ENCODE results near the gene SGCD. TPM values are rescaled to one million over a fixed set of nuclear protein-coding genes. Genes with fewer than 3 reads are reported as not detected.

The SGCD gene
- polyA plus RNA-seq, 4 donors, result 0.22 to 7.5 (median 0.62) TPM

DNA sequence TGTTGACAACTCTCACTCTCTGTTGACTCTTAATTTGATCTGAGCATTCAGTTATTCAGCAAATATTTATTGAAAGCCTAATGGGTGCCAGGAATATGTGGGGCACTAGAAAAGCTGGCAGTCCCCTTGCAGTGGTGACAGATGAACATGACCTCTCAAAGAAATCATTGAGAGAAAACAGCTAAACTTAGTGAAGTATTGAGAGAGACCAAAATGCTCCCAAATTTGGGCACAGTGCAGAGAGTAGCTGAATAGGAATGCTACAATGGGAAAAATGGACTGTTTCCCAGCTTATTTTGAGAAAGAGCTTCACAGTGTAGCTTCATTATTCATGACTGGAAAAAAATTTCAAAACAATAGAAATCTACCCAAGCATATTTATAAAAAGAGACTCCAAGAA is 257.9 kb downstream of the SGCD start:
- peaks cover 0 to 4% of the 10 kb centered on the region in 2 donors for H3K9me3 ChIP-seq (ENCODE audit: control insufficient read depth in 2 of 2, insufficient read depth in 1 of 2, low read depth in 1 of 2, low read length in 1 of 2)
- DNase-seq, result no peak
- H3K4me1 ChIP-seq (ENCODE audit: control insufficient read depth in 3 of 3, insufficient read depth in 2 of 3, low read depth in 1 of 3, low read length in 2 of 3), result no peaks in the 10 kb centered on the region
- H3K27me3 ChIP-seq (ENCODE audit: control insufficient read depth in 3 of 3, insufficient read depth in 3 of 3, low read length in 3 of 3), result no peaks in the 10 kb centered on the region
- no peak for FAIRE-seq
- no peaks in the 10 kb centered on the region for H3K36me3 ChIP-seq (ENCODE audit: control insufficient read depth in 3 of 3, insufficient read depth in 2 of 3, low read depth in 1 of 3, low read length in 3 of 3)
- H3K4me3 ChIP-seq (ENCODE audit: low read depth in 1 of 3, low read length in 3 of 3), result no peak overlapping the region
- no peak overlapping the region for H3K27ac ChIP-seq (ENCODE audit: low read depth in 1 of 3, low read length in 2 of 3)

DNA sequence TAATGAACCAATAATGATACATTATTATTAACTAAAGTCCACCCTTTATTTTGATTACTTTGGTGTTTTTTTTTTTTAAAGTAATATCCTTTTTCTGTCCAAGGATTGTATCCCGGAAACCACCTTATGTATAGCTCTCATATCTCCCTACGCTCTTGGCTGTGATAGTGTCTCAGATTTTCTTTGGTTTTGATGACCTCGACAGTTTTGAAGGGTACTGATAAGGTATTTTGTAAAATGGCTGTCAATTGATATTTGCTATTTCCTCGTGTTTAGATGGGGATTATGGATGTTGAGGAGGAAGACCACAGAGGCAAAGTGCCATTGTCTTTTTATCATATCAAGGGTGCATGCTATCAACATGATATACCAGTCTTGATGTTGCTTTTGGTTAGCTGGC is 259.0 kb downstream of the SGCD start:
- 43 to 71% (median 47%) methylated on average over 4 of the region's 4 CpGs for WGBS, 3 donors
- no peak for FAIRE-seq
- H3K27ac ChIP-seq (ENCODE audit: low read depth in 1 of 3, low read length in 2 of 3), result no peak overlapping the region

DNA sequence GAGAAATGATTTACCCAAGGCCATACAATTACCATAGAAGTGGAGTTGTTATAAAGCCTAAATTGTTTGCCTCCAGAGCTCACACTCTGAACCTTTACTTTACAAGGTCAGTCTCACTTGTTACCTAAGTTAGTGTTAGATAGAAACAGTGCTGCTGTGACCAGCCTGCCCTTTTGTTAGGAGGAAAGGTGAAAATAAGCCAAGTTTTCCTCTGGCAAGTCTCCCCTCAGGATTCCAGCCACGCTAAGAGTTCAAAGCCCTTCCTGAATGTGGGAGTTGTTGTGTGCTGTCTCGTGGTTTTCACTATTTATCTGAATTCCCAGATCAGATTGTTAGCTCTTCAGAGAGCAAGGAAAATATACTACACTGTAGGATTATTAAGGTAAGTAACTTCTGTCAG is 260.0 kb downstream of the SGCD start:
- H3K27me3 ChIP-seq (ENCODE audit: control insufficient read depth in 3 of 3, insufficient read depth in 3 of 3, low read length in 3 of 3), result no peaks in the 10 kb centered on the region
- no peak overlapping the region for H3K27ac ChIP-seq (ENCODE audit: low read depth in 1 of 3, low read length in 2 of 3)
- DNase-seq (no peak), FAIRE-seq (no peak)
- H3K9me3 ChIP-seq (ENCODE audit: control insufficient read depth in 2 of 2, insufficient read depth in 1 of 2, low read depth in 1 of 2, low read length in 1 of 2), result no peaks in the 10 kb centered on the region
- no peak overlapping the region for H3K4me3 ChIP-seq (ENCODE audit: low read depth in 1 of 3, low read length in 3 of 3)
- H3K4me1 ChIP-seq (ENCODE audit: control insufficient read depth in 3 of 3, insufficient read depth in 2 of 3, low read depth in 1 of 3, low read length in 2 of 3), result no peaks in the 10 kb centered on the region
- no peaks in the 10 kb centered on the region for H3K36me3 ChIP-seq (ENCODE audit: control insufficient read depth in 3 of 3, insufficient read depth in 2 of 3, low read depth in 1 of 3, low read length in 3 of 3)
- 25 to 41% (median 28%) methylated on average over 2 of the region's 2 CpGs for WGBS, 3 donors

More for the DNA sequence above, 259.0 kb downstream of the SGCD start:
- no peaks in the 10 kb centered on the region for H3K27me3 ChIP-seq (ENCODE audit: control insufficient read depth in 3 of 3, insufficient read depth in 3 of 3, low read length in 3 of 3)
- no peak overlapping the region for H3K4me3 ChIP-seq (ENCODE audit: low read depth in 1 of 3, low read length in 3 of 3)
- H3K4me1 ChIP-seq (ENCODE audit: control insufficient read depth in 3 of 3, insufficient read depth in 2 of 3, low read depth in 1 of 3, low read length in 2 of 3), result no peaks in the 10 kb centered on the region
- H3K36me3 ChIP-seq (ENCODE audit: control insufficient read depth in 3 of 3, insufficient read depth in 2 of 3, low read depth in 1 of 3, low read length in 3 of 3), result no peaks in the 10 kb centered on the region
- DNase-seq, result no peak
- H3K9me3 ChIP-seq (ENCODE audit: control insufficient read depth in 2 of 2, insufficient read depth in 1 of 2, low read depth in 1 of 2, low read length in 1 of 2), result peaks cover 0 to 4% of the 10 kb centered on the region in 2 donors

DNA sequence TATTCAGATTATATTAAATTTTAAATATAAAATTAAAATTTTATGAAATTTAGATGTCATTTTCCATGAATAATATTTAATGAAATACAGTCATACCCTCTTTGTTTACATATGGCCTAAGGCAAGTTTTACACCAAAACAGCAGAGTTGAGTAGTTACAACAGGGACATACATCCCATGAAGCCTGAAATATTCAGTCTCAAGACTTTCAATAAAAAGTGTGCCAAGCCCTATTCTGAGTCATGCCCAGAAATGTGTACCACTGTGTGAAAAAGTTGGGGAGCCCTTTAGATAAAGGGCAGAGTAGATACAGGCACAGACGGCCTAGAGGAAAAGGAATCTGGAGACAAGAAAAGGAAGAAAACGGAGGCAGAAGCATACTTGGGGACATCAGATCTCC is 261.3 kb downstream of the SGCD start:
- DNase-seq, result no peak
- Histone ChIP-seq H3K9me3 (ENCODE audit: control insufficient read depth in 2 of 2, insufficient read depth in 1 of 2, low read depth in 1 of 2, low read length in 1 of 2) (no peaks in the 10 kb centered on the region), H3K27me3 (ENCODE audit: control insufficient read depth in 3 of 3, insufficient read depth in 3 of 3, low read length in 3 of 3) (no peaks in the 10 kb centered on the region), H3K4me3 (ENCODE audit: low read depth in 1 of 3, low read length in 3 of 3) (no peak overlapping the region), H3K36me3 (ENCODE audit: control insufficient read depth in 3 of 3, insufficient read depth in 2 of 3, low read depth in 1 of 3, low read length in 3 of 3) (no peaks in the 10 kb centered on the region), H3K27ac (ENCODE audit: low read depth in 1 of 3, low read length in 2 of 3) (no peak overlapping the region), H3K4me1 (ENCODE audit: control insufficient read depth in 3 of 3, insufficient read depth in 2 of 3, low read depth in 1 of 3, low read length in 2 of 3) (no peaks in the 10 kb centered on the region)
- WGBS, 3 donors, result 73 to 80% (median 78%) methylated on average over 2 of the region's 2 CpGs
- no peak for FAIRE-seq

DNA sequence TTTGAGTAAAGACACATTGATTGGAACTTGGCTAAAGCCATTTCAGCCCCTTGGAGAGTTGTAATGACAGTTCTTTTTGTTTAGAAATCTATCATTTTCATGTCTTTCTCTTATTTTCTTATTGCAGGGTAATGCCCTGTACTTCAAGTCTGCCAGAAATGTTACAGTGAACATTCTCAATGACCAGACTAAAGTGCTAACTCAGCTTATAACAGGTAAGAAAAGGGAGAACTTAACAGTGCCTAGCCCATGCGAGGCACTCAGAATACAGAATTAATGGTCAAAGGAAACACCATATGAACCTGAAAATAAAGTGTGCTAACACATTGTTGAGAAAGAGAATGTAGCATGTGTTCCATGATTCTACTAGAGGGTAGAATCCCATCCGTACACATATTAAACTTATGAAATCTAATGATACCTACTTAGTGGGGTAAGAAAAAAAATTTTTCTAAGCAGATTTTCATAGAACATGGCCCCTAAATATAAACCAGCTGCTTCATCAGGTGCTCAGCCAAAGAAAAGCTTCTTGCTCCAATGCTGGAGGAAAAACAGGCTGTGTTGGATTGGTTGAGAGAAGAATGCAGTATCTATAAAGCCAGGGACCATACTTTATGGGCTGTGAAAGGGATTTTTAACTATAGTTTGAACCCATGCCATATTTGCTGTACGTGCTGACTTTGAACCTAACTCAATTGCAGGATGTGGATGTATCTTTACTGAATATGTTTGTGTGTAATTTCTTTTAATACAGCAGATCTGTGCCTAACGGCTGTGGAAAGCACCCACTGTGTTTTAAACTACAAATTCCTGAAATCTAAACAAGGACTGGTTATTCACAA is 262.4 kb downstream of the SGCD start:
- no peaks in the 10 kb centered on the region for H3K9me3 ChIP-seq (ENCODE audit: control insufficient read depth in 2 of 2, insufficient read depth in 1 of 2, low read depth in 1 of 2, low read length in 1 of 2)
- H3K27me3 ChIP-seq (ENCODE audit: control insufficient read depth in 3 of 3, insufficient read depth in 3 of 3, low read length in 3 of 3), result no peaks in the 10 kb centered on the region
- H3K4me3 ChIP-seq (ENCODE audit: low read depth in 1 of 3, low read length in 3 of 3), result no peak overlapping the region
- no peak overlapping the region for H3K27ac ChIP-seq (ENCODE audit: low read depth in 1 of 3, low read length in 2 of 3)
- FAIRE-seq, result no peak
- H3K36me3 ChIP-seq (ENCODE audit: control insufficient read depth in 3 of 3, insufficient read depth in 2 of 3, low read depth in 1 of 3, low read length in 3 of 3), result no peaks in the 10 kb centered on the region
- H3K4me1 ChIP-seq (ENCODE audit: control insufficient read depth in 3 of 3, insufficient read depth in 2 of 3, low read depth in 1 of 3, low read length in 2 of 3), result no peaks in the 10 kb centered on the region
- DNase-seq, result no peak
- 64 to 76% (median 65%) methylated on average over 4 of the region's 4 CpGs for WGBS, 3 donors

DNA sequence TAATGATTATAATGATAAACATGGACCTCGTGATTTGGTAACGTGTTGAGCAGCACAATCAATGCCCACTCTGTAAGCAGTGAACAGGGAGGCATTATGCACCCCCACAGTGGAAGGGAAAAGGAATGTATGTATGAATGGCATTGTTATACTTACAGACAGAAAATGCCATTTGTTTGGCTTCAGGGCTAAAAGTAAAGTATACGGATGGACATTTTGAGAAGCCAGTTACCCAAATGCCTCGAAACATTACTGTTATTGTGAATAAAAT is 262.9 kb downstream of the SGCD start:
- FAIRE-seq (no peak), DNase-seq (no peak)
- Histone ChIP-seq H3K27ac (ENCODE audit: low read depth in 1 of 3, low read length in 2 of 3) (no peak overlapping the region), H3K4me1 (ENCODE audit: control insufficient read depth in 3 of 3, insufficient read depth in 2 of 3, low read depth in 1 of 3, low read length in 2 of 3) (no peaks in the 10 kb centered on the region), H3K36me3 (ENCODE audit: control insufficient read depth in 3 of 3, insufficient read depth in 2 of 3, low read depth in 1 of 3, low read length in 3 of 3) (no peaks in the 10 kb centered on the region), H3K9me3 (ENCODE audit: control insufficient read depth in 2 of 2, insufficient read depth in 1 of 2, low read depth in 1 of 2, low read length in 1 of 2) (no peaks in the 10 kb centered on the region), H3K27me3 (ENCODE audit: control insufficient read depth in 3 of 3, insufficient read depth in 3 of 3, low read length in 3 of 3) (no peaks in the 10 kb centered on the region), H3K4me3 (ENCODE audit: low read depth in 1 of 3, low read length in 3 of 3) (no peak overlapping the region)
- WGBS, 3 donors, result 64 to 73% (median 67%) methylated on average over 4 of the region's 4 CpGs

DNA sequence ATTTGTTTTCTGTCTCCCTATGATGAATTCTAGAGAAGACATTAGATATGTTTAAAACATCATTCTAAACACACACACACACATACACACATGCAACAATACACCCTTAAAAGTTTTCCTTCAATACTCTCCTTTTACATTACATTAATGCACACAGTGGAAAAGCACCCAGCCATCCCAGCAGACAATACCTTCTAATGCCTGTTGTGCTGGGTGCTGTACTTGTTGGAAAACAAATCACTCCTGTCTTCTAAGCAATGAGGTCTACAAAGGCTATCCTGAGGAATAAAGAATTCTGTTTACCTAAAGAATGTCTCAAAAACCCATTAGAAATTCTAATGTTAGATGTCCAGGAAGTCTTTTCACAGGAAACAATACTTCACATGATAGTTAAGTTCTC is 264.0 kb downstream of the SGCD start:
- no peaks in the 10 kb centered on the region for H3K27me3 ChIP-seq (ENCODE audit: control insufficient read depth in 3 of 3, insufficient read depth in 3 of 3, low read length in 3 of 3)
- no peak for FAIRE-seq

DNA sequence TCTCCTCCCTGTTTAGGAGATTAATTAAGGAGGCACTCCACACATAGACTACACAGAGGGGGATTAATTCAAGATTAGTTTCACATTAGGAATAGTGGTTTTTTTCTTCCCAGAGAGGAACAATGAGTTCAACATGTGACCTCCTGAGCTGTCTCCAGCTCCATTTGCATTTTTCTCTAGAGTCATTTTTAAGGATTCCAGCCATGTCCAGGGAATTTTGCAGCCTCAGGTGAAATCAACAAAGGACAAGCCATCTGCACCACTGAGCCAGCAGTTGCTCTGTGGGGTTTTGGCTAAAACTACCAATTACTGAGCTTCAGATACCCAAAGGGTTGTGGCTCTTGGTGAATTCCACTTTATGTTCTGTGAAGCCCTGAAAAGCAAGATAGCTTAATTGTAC is 264.7 kb downstream of the SGCD start:
- H3K27ac ChIP-seq (ENCODE audit: low read depth in 1 of 3, low read length in 2 of 3), result no peak overlapping the region
- DNase-seq, result no peak
- FAIRE-seq, result no peak
- no peak overlapping the region for H3K4me3 ChIP-seq (ENCODE audit: low read depth in 1 of 3, low read length in 3 of 3)
- no peaks in the 10 kb centered on the region for H3K27me3 ChIP-seq (ENCODE audit: control insufficient read depth in 3 of 3, insufficient read depth in 3 of 3, low read length in 3 of 3)
- H3K9me3 ChIP-seq (ENCODE audit: control insufficient read depth in 2 of 2, insufficient read depth in 1 of 2, low read depth in 1 of 2, low read length in 1 of 2), result no peaks in the 10 kb centered on the region
- no peaks in the 10 kb centered on the region for H3K4me1 ChIP-seq (ENCODE audit: control insufficient read depth in 3 of 3, insufficient read depth in 2 of 3, low read depth in 1 of 3, low read length in 2 of 3)
- no peaks in the 10 kb centered on the region for H3K36me3 ChIP-seq (ENCODE audit: control insufficient read depth in 3 of 3, insufficient read depth in 2 of 3, low read depth in 1 of 3, low read length in 3 of 3)

More for the DNA sequence above, 264.0 kb downstream of the SGCD start:
- Histone ChIP-seq H3K27ac (ENCODE audit: low read depth in 1 of 3, low read length in 2 of 3) (no peak overlapping the region), H3K36me3 (ENCODE audit: control insufficient read depth in 3 of 3, insufficient read depth in 2 of 3, low read depth in 1 of 3, low read length in 3 of 3) (no peaks in the 10 kb centered on the region), H3K4me1 (ENCODE audit: control insufficient read depth in 3 of 3, insufficient read depth in 2 of 3, low read depth in 1 of 3, low read length in 2 of 3) (no peaks in the 10 kb centered on the region), H3K9me3 (ENCODE audit: control insufficient read depth in 2 of 2, insufficient read depth in 1 of 2, low read depth in 1 of 2, low read length in 1 of 2) (no peaks in the 10 kb centered on the region), H3K4me3 (ENCODE audit: low read depth in 1 of 3, low read length in 3 of 3) (no peak overlapping the region)
- no peak for DNase-seq

DNA sequence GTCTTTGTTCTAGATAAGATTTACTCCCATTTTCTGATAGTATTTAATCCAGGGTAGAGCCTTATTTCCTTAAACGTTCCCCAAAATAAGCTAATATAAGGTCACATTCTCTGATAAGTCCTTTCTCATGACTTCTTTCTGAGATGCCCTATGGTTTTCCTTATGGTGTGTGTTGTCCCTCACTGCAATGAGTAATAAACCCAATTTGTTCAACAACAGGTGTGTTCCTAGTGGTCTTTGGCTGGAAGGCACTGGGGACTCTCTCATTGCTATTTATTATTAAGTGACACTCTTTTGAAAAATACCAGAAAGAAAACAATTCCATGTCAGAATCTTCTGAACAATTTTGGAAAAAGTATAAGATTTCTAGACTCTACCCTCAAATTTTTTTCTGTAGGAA is 266.6 kb downstream of the SGCD start:
- 19 to 62% (median 39%) methylated on average over 1 of the region's 1 CpG for WGBS, 3 donors
- no peak for FAIRE-seq

More for the DNA sequence above, 266.6 kb downstream of the SGCD start:
- Histone ChIP-seq H3K9me3 (ENCODE audit: control insufficient read depth in 2 of 2, insufficient read depth in 1 of 2, low read depth in 1 of 2, low read length in 1 of 2) (no peaks in the 10 kb centered on the region), H3K4me3 (ENCODE audit: low read depth in 1 of 3, low read length in 3 of 3) (no peak overlapping the region), H3K36me3 (ENCODE audit: control insufficient read depth in 3 of 3, insufficient read depth in 2 of 3, low read depth in 1 of 3, low read length in 3 of 3) (no peaks in the 10 kb centered on the region), H3K27me3 (ENCODE audit: control insufficient read depth in 3 of 3, insufficient read depth in 3 of 3, low read length in 3 of 3) (no peaks in the 10 kb centered on the region), H3K27ac (ENCODE audit: low read depth in 1 of 3, low read length in 2 of 3) (no peak overlapping the region), H3K4me1 (ENCODE audit: control insufficient read depth in 3 of 3, insufficient read depth in 2 of 3, low read depth in 1 of 3, low read length in 2 of 3) (no peaks in the 10 kb centered on the region)
- no peak for DNase-seq
